Muscle layer of colon (tissue), 2 donors: ENCODE results near the gene C3orf22.

Experiments
- H3K27ac ChIP-seq: one replicate; pipeline ENCODE4 v1.7.0; 2013; ENCODE audit warnings: low read depth, mild to moderate bottlenecking, low read length, moderate library complexity
- H3K27me3 ChIP-seq, 2 donors: one replicate each; pipeline ENCODE4 v1.7.0; 2013; ENCODE audit warnings: low read length in 2 of 2, mild to moderate bottlenecking in 2 of 2; ENCODE audit not compliant: insufficient read depth in 2 of 2, control insufficient read depth in 1 of 2
- H3K36me3 ChIP-seq: one replicate; pipeline ENCODE4 v1.7.0; 2013; ENCODE audit warnings: mild to moderate bottlenecking, low read length; ENCODE audit not compliant: insufficient read depth
- H3K4me1 ChIP-seq: one replicate; pipeline ENCODE4 v1.7.0; 2013; ENCODE audit warnings: mild to moderate bottlenecking, low read length; ENCODE audit not compliant: insufficient read depth
- H3K4me3 ChIP-seq, 2 donors: one replicate each; pipeline ENCODE4 v1.7.0; 2013; ENCODE audit warnings: low read length in 2 of 2, low read depth in 1 of 2, mild to moderate bottlenecking in 1 of 2, moderate library complexity in 1 of 2
- H3K9ac ChIP-seq: one replicate; pipeline ENCODE4 v1.7.0; 2013; ENCODE audit warnings: low read length
- H3K9me3 ChIP-seq: one replicate; pipeline ENCODE4 v1.7.0; 2013; ENCODE audit warnings: mild to moderate bottlenecking, low read length
- donor health status: abdominal sarcoma.
- donor health status: Adenocarcinoma of cecum.

The C3orf22 gene

GRCh38 chr3:126502656-126503055 is 56.1 kb downstream of the C3orf22 start:
- no peak overlapping the region for H3K4me3 ChIP-seq
- H3K9me3 ChIP-seq, result no peaks in the 10 kb centered on the region
- no peaks in the 10 kb centered on the region for H3K36me3 ChIP-seq
- no peaks in the 10 kb centered on the region for H3K4me1 ChIP-seq
- H3K9ac ChIP-seq, result no peak overlapping the region
- no peaks in the 10 kb centered on the region for H3K27me3 ChIP-seq
- H3K27ac ChIP-seq, result no peak overlapping the region

DNA sequence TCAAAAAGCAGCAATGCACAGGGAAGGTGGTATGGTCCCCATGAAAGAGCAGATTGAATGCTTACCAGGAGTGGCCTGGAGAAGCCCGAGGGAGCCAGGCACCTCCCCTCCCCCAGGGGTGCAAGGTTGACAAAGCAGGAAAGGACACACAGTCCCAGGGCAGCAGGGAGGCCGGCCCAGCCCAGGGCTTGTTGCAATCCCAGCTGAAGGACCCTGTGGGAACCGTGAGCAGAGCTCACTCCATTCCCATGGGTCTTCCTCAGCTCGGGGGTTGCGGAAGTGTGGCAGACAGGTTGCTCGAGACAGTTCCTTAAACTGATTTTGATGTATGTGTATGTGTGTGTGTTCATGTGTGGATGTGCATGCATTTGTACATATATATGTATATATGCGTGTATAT is 57.0 kb downstream of the C3orf22 start:
- Histone ChIP-seq H3K4me3 (no peak overlapping the region), H3K27ac (no peak overlapping the region)

DNA sequence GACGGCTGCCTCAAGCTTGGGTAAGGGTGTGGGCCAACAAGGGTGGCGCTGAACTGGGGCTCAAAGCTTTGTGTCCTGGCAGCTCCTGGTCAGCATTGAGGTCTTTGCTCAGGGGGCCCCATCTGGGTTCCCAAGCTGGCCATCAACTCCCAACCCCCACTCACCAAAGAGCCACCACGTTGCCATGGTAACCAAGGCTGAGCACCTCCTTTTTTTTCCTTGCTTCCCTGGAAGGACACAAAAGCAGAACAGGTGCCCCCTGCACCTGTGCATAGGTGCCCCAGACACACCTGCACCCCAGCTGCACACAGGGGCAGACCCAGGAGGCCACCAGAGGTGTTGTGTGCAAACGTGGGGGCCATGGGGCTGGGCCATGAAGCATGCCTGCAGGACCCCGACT is 57.7 kb downstream of the C3orf22 start:
- no peaks in the 10 kb centered on the region for H3K27me3 ChIP-seq

More for the DNA sequence above, 57.0 kb downstream of the C3orf22 start:
- no peak overlapping the region for H3K9ac ChIP-seq
- no peaks in the 10 kb centered on the region for H3K36me3 ChIP-seq
- no peaks in the 10 kb centered on the region for H3K4me1 ChIP-seq
- no peaks in the 10 kb centered on the region for H3K9me3 ChIP-seq
- H3K27me3 ChIP-seq, result no peaks in the 10 kb centered on the region

GRCh38 chr3:126500016-126500415 is 58.7 kb downstream of the C3orf22 start:
- Histone ChIP-seq H3K27me3 (no peaks in the 10 kb centered on the region), H3K4me3 (no peak overlapping the region), H3K4me1 (no peaks in the 10 kb centered on the region), H3K27ac (no peak overlapping the region), H3K9me3 (no peaks in the 10 kb centered on the region), H3K9ac (no peak overlapping the region), H3K36me3 (no peaks in the 10 kb centered on the region)

More for the DNA sequence above, 57.7 kb downstream of the C3orf22 start:
- no peaks in the 10 kb centered on the region for H3K9me3 ChIP-seq
- no peak overlapping the region for H3K9ac ChIP-seq
- no peak overlapping the region for H3K4me3 ChIP-seq
- no peak overlapping the region for H3K27ac ChIP-seq
- H3K4me1 ChIP-seq, result no peaks in the 10 kb centered on the region
- H3K36me3 ChIP-seq, result no peaks in the 10 kb centered on the region
